GM18867 (cell line): ENCODE data around the gene RPL18.
A peak's percentile ranks its signal among the peaks of the same experiment; 100 is the strongest.

ENCODE experiments used
- ATAC-seq: cut with Tn5 transposase; IDR thresholded peaks from one replicate; pipeline ENCODE4 v1.9.1; 2021; ENCODE audit warnings: mild to moderate bottlenecking, moderate library complexity; ENCODE audit not compliant: unreplicated experiment

Gene RPL18

GRCh38 chr19:48614436-48615230 lies 4.3 kb downstream of the RPL18 start, which contains the start of gene FAM83E:
FAM83E (minus strand) TSS chr19:48615076; CDS start chr19:48613372, 1,704 bp downstream.
- no peak for ATAC-seq

GRCh38 chr19:48613852-48614435 lies 5.0 kb downstream of the RPL18 start:
- ATAC-seq = no peak

GRCh38 chr19:48613024-48613851 lies 5.7 kb downstream of the RPL18 start:
- ATAC-seq = no peak

GRCh38 chr19:48611872-48612271 lies 7.1 kb downstream of the RPL18 start:
- no peak for ATAC-seq

GRCh38 chr19:48609571-48610108 lies 9.3 kb downstream of the RPL18 start:
- no peak for ATAC-seq

GRCh38 chr19:48608798-48609263 lies 10.1 kb downstream of the RPL18 start:
- peak; percentile 60 for ATAC-seq

- ATAC-seq = no peak
Measured at GRCh38 chr19:48607359-48607755, 11.6 kb downstream of the RPL18 start.

- ATAC-seq = no peak
Measured at GRCh38 chr19:48606463-48607358, 12.3 kb downstream of the RPL18 start, which contains the start of gene SPACA4. SPACA4 (plus strand) TSS chr19:48606742; CDS start chr19:48606979, 237 bp downstream.

- no peak for ATAC-seq
Measured at GRCh38 chr19:48603850-48604249, 15.1 kb downstream of the RPL18 start.

GRCh38 chr19:48603449-48603848 lies 15.5 kb downstream of the RPL18 start:
- ATAC-seq = no peak

- no peak for ATAC-seq
Measured at GRCh38 chr19:48603001-48603400, 16.0 kb downstream of the RPL18 start.

- ATAC-seq = no peak
Measured at GRCh38 chr19:48600679-48601417, 18.1 kb downstream of the RPL18 start.

GRCh38 chr19:48598996-48599700 lies 19.8 kb downstream of the RPL18 start:
- ATAC-seq = no peak

- ATAC-seq = no peak
Measured at GRCh38 chr19:48596679-48597465, 22.1 kb downstream of the RPL18 start.

GRCh38 chr19:48596237-48596636 lies 22.7 kb downstream of the RPL18 start:
- ATAC-seq = no peak

- no peak for ATAC-seq
Measured at GRCh38 chr19:48595833-48596232, 23.1 kb downstream of the RPL18 start.

- no peak for ATAC-seq
Measured at GRCh38 chr19:48595171-48595570, 23.8 kb downstream of the RPL18 start.

- ATAC-seq = no peak
Measured at GRCh38 chr19:48591021-48591420, 28.0 kb downstream of the RPL18 start.
